Fibroblast of lung (primary cell): ENCODE measurements around the gene RNF34. TPM values are rescaled to one million over a fixed set of nuclear protein-coding genes. Genes with fewer than 3 reads are reported as not detected.

Experiments used
- DNase-seq, 2 donors: peaks; one replicate each; pipeline versions ENCODE4 v3.0.0 to v3.0.0-alpha.2; 2010; ENCODE audit warnings: low read depth in 2 of 2
- H2AFZ ChIP-seq: 2 replicates; pipeline ENCODE4 v1.5.1; 2012; ENCODE audit warnings: low read length, control low read depth, inconsistent platforms
- H3K27ac ChIP-seq: 2 replicates; pipeline ENCODE4 v1.5.1; 2011; ENCODE audit warnings: low read length, control low read depth; ENCODE audit not compliant: insufficient read depth
- H3K27me3 ChIP-seq: 2 replicates; pipeline ENCODE4 v1.5.1; 2011; ENCODE audit warnings: mild to moderate bottlenecking, low read length; ENCODE audit not compliant: control insufficient read depth, insufficient read depth
- H3K36me3 ChIP-seq: 2 replicates; pipeline ENCODE4 v1.5.1; 2011; ENCODE audit warnings: low read length; ENCODE audit not compliant: control insufficient read depth, insufficient read depth
- H3K4me1 ChIP-seq: 2 replicates; pipeline ENCODE4 v1.5.1; 2011; ENCODE audit warnings: low read length; ENCODE audit not compliant: control insufficient read depth, insufficient read depth; ENCODE audit errors: extremely low read depth
- H3K4me2 ChIP-seq: 2 replicates; pipeline ENCODE4 v1.5.1; 2011; ENCODE audit warnings: low read length, control low read depth; ENCODE audit not compliant: insufficient read depth; ENCODE audit errors: extremely low read depth
- H3K4me3 ChIP-seq, 4 experiments: fragments of 200-600 bp in 1 of 4; sonication (generic) in 1 of 4; replicated peaks in 1 of 4; 2 replicates each; pipeline ENCODE4 v1.5.1; 2011 to 2016; ENCODE audit warnings: low read length in 4 of 4, low read depth in 3 of 4, mild to moderate bottlenecking in 3 of 4, control low read depth in 2 of 4, inconsistent platforms in 1 of 4, mixed read lengths in 1 of 4; ENCODE audit not compliant: insufficient read depth in 1 of 4; ENCODE audit errors: control extremely low read depth in 1 of 4
- H3K79me2 ChIP-seq: 2 replicates; pipeline ENCODE4 v1.5.1; 2012; ENCODE audit warnings: mild to moderate bottlenecking, low read length, inconsistent platforms; ENCODE audit not compliant: control insufficient read depth, insufficient read depth
- H3K9ac ChIP-seq: 2 replicates; pipeline ENCODE4 v1.5.1; 2011; ENCODE audit warnings: mild to moderate bottlenecking, low read length, control low read depth; ENCODE audit not compliant: insufficient read depth
- H3K9me3 ChIP-seq: 2 replicates; pipeline ENCODE4 v1.5.1; 2012; ENCODE audit warnings: low read depth, low read length; ENCODE audit not compliant: control insufficient read depth, insufficient read depth
- H4K20me1 ChIP-seq: 2 replicates; pipeline ENCODE4 v1.5.1; 2011; ENCODE audit warnings: low read length; ENCODE audit not compliant: control insufficient read depth, insufficient read depth; ENCODE audit errors: extremely low read depth
- EZH2 ChIP-seq: IDR thresholded peaks from 2 replicates; pipeline ENCODE4 v1.5.1; 2012; ENCODE audit warnings: low read length, control low read depth, mild to moderate bottlenecking; ENCODE audit errors: missing control alignments
- polyA plus RNA-seq, 2 donors: library from polyadenylated mRNA; depleted of rRNA in 1 of 2; stranded (reverse) in 1 of 2; unstranded in 1 of 2; fragments of >200 nt; gene quantifications; 2 replicates each; pipeline ENCODE4 v1.2.1, GENCODE V29; 2011 to 2012; ENCODE audit warnings: missing spikeins in 1 of 2
- total RNA-seq: library from RNA; depleted of rRNA; stranded (reverse); fragments of >200 nt; gene quantifications from 2 replicates; pipeline ENCODE4 v1.2.1, GENCODE V29; 2014
- TF ChIP-seq, protein P1 (sequence below), 2 donors: IDR thresholded peaks in 1 of 2; conservative IDR thresholded peaks in 1 of 2; 1 replicate in 1 of 2; 2 replicates in 1 of 2; pipeline ENCODE4 v1.5.1; 2011 to 2012; ENCODE audit warnings: low read length in 2 of 2, control low read depth in 1 of 2, inconsistent platforms in 1 of 2, low read depth in 1 of 2, mild to moderate bottlenecking in 1 of 2

The RNF34 gene
- total and polyA plus RNA-seq, 2 donors (not counting 1 experiment from before 2014, with no cell fraction given), result 33.9 to 79.4 TPM

DNA sequence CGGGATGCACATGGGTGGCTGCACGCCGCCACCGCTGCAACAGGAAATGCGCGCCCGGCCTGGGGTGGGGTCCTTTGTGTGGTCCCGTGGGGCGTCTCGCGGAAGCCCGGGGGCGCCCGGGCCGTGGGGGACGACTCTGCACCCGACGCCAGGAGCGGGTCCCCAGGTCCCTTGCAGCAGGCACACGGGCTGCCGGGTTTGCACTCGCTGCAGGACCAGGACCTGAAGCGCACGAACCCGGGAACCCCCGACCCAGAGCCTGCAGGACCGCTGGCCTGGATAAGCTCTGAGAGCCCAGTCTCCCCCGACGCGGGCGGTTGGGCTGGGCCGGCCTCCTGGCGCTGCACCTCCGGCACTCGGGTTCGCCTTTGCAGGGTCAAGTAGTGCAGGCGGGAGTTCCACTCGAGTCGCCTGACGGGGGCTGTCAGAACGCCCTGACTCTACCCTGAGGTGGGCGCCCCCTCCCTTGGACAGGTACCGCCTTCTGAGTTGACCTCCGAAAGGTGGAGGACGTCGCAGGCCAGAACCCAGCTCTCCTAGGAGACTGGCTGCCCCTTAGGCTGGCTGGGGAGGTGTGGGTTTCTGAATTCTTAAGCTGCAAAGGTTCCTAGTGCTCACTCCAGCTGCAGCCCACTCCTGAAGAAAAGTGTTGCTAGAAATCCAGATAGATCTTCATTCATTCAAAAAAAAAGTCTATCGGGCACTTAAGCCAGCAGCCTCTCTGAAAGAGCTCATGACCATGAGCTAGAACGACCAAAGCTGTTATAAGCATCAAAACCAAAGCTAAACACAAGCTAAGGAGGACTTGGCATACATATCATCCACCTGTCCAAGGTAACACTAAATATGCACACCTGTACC lies 68.0 kb downstream of the RNF34 start:
- Histone ChIP-seq H3K4me3 (peak overlapping the region; percentile 32 to 52 (median 37)), H3K36me3 (no peaks in the 10 kb centered on the region), H2AFZ (no peak overlapping the region), H3K27ac (no peak overlapping the region), H3K79me2 (peaks cover 22% of the 10 kb centered on the region), H3K4me2 (peak overlapping the region; percentile 76), H3K27me3 (no peaks in the 10 kb centered on the region), H3K9ac (no peak overlapping the region), H4K20me1 (no peaks in the 10 kb centered on the region), H3K9me3 (no peaks in the 10 kb centered on the region), H3K4me1 (peaks cover 2% of the 10 kb centered on the region)
- DNase-seq, result peak; percentile 22 to 23
- no peak for TF ChIP-seq EZH2
- TF ChIP-seq, protein P1, sequence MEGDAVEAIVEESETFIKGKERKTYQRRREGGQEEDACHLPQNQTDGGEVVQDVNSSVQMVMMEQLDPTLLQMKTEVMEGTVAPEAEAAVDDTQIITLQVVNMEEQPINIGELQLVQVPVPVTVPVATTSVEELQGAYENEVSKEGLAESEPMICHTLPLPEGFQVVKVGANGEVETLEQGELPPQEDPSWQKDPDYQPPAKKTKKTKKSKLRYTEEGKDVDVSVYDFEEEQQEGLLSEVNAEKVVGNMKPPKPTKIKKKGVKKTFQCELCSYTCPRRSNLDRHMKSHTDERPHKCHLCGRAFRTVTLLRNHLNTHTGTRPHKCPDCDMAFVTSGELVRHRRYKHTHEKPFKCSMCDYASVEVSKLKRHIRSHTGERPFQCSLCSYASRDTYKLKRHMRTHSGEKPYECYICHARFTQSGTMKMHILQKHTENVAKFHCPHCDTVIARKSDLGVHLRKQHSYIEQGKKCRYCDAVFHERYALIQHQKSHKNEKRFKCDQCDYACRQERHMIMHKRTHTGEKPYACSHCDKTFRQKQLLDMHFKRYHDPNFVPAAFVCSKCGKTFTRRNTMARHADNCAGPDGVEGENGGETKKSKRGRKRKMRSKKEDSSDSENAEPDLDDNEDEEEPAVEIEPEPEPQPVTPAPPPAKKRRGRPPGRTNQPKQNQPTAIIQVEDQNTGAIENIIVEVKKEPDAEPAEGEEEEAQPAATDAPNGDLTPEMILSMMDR (conservative IDR thresholded peaks at IDR 0.05 in 1 of 2, IDR thresholded peaks at IDR 0.05 in 1 of 2; ENCODE audit: low read depth in 1 of 2, low read length in 2 of 2), result no peak

DNA sequence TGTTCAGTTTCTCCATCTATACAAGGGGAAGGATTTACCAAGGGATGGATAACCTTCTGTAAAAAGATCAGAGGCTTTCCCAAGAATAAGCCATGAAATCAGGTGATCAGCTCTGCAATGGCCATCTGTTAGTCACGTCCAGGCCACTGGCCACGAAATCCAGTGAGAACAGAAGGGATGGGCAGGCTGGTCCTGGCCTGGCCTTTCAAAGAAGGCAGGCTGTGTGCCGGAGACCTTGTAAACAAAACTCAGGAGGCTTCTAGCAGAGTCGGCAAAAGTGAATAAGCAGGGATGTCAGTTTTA lies 68.5 kb downstream of the RNF34 start:
- no peak overlapping the region for H3K4me3 ChIP-seq
- peaks cover 2% of the 10 kb centered on the region for H3K4me1 ChIP-seq
- no peak overlapping the region for H3K9ac ChIP-seq
- H2AFZ ChIP-seq, result no peak overlapping the region
- peak in 1 of 2 donors; percentile 11 for DNase-seq
- no peak overlapping the region for H3K27ac ChIP-seq
- no peaks in the 10 kb centered on the region for H4K20me1 ChIP-seq
- no peak overlapping the region for H3K4me2 ChIP-seq
- H3K27me3 ChIP-seq, result no peaks in the 10 kb centered on the region
- TF ChIP-seq EZH2, result no peak
- TF ChIP-seq, protein P1 (conservative IDR thresholded peaks at IDR 0.05 in 1 of 2, IDR thresholded peaks at IDR 0.05 in 1 of 2; ENCODE audit: low read depth in 1 of 2, low read length in 2 of 2), result no peak
- no peaks in the 10 kb centered on the region for H3K9me3 ChIP-seq
- no peaks in the 10 kb centered on the region for H3K36me3 ChIP-seq
- peaks cover 22% of the 10 kb centered on the region for H3K79me2 ChIP-seq

DNA sequence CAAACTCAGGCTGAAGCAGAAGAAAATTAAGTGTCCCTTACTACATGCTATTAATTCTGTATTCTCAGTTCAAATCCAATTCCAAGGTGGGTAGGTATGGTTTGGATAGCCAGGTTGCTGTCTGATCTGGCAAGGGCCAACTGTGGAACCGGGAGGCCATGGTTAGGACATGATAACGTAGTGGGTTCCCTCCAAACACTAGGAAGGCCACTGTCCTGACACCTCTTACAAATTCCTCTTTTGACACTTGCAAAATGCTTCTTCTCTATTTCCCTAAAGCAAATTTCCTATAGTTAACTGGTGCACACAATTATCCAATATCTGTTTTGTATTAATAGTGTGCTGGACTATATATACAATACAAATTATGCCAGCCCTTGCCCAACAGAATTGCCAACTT lies 70.8 kb downstream of the RNF34 start:
- Histone ChIP-seq H3K36me3 (no peaks in the 10 kb centered on the region), H3K9me3 (no peaks in the 10 kb centered on the region), H3K27me3 (no peaks in the 10 kb centered on the region), H3K79me2 (peaks cover 4% of the 10 kb centered on the region), H3K27ac (no peak overlapping the region), H3K4me3 (no peak overlapping the region), H2AFZ (no peak overlapping the region), H4K20me1 (no peaks in the 10 kb centered on the region), H3K4me2 (no peak overlapping the region), H3K4me1 (peaks cover 2% of the 10 kb centered on the region), H3K9ac (no peak overlapping the region)
- TF ChIP-seq, protein P1 (conservative IDR thresholded peaks at IDR 0.05 in 1 of 2, IDR thresholded peaks at IDR 0.05 in 1 of 2; ENCODE audit: low read depth in 1 of 2, low read length in 2 of 2), result no peak
- no peak for TF ChIP-seq EZH2
- no peak for DNase-seq
